ENCODE measurements around the gene NPPB. TPM values are rescaled to one million over a fixed set of nuclear protein-coding genes. Genes with fewer than 3 reads are reported as not detected.

Gene NPPB
- total and polyA plus RNA-seq, 9 of the 15 experiments (the other 6 are each of a cell fraction or from before 2014, with no cell fraction given), result not detected

GRCh38 chr1:11882814-11883538 lies 24.2 kb upstream of the NPPB start:
- H2AFZ ChIP-seq (ENCODE audit: low read depth, low read length), result peak overlapping the region; percentile 89
- peak overlapping the region; percentile 70 for H3K4me2 ChIP-seq (ENCODE audit: insufficient read depth, low read length)
- FAIRE-seq, result peak; percentile 99
- intact Hi-C loops (cut with micrococcal nuclease) (loop anchor here (1.0 to 10.0 kb wide), 3 partner anchors 10 to 218 kb away; partner anchors contain the start of gene FBXO6), in situ Hi-C loops (cut with MboI) (no loop called here)
- no peaks in the 10 kb centered on the region for H3K27me3 ChIP-seq (ENCODE audit: control insufficient read depth in 2 of 2, insufficient read depth in 2 of 2, low read length in 2 of 2)
- H3K36me3 ChIP-seq (ENCODE audit: control insufficient read depth, insufficient read depth, low read length), result no peaks in the 10 kb centered on the region
- H3K79me2 ChIP-seq (ENCODE audit: control insufficient read depth, insufficient read depth, low read length), result no peaks in the 10 kb centered on the region; the same call in 2 of the 3 replicates
- POLR2A ChIA-PET, result interaction anchor here (0.6 to 6.7 kb wide), 15 partner anchors 9 to 146 kb away, joined by 3 to 159 read pairs (median 4); no protein-coding TSS in a partner anchor
- no peaks in the 10 kb centered on the region for H3K9me1 ChIP-seq (ENCODE audit: control insufficient read depth, insufficient read depth, low read length)
- peak; percentile 98 to 99 (median 98) for DNase-seq (ENCODE audit: extremely low read depth in 1 of 4, low spot score in 3 of 4)
- no peaks in the 10 kb centered on the region for H4K20me1 ChIP-seq (replicated peaks; ENCODE audit: control insufficient read depth, insufficient read depth, low read length)
- peak overlapping the region; percentile 44 to 59 for H3K9ac ChIP-seq (ENCODE audit: insufficient read depth in 1 of 2, low read depth in 2 of 2, low read length in 2 of 2)
- H3K27ac ChIP-seq (ENCODE audit: extremely low read depth, low read depth, low read length), result peak overlapping the region; percentile 82
- ATAC-seq, result peak; percentile 94
- WGBS (ENCODE audit: insufficient coverage, low coverage, missing lambda C conversion rate), result 22% methylated on average over 13 of the region's 13 CpGs
- CTCF ChIA-PET (ENCODE audit: low intra/inter-chr PET ratio), result no interaction called here
- no peak overlapping the region for H3K4me3 ChIP-seq
- H3K4me1 ChIP-seq (replicated peaks in 1 of 2; ENCODE audit: control insufficient read depth in 2 of 2, insufficient read depth in 2 of 2, low read length in 2 of 2), result peaks cover 48 to 70% of the 10 kb centered on the region in 2 experiments
- no TSS peak for BruUV-seq (replicated peaks)
- peaks cover 3% of the 10 kb centered on the region; the same call in 1 of the 2 replicates for H3K9me3 ChIP-seq (replicated peaks; ENCODE audit: control insufficient read depth, insufficient read depth, low read depth, low read length)
- TF ChIP-seq TAL1 (IDR thresholded peaks at IDR 0.05) (peak; percentile 94), KDM1A (IDR thresholded peaks at IDR 0.05) (peak; percentile 80), BCLAF1 (IDR thresholded peaks at IDR 0.05; ENCODE audit: borderline replicate concordance in 1 of 2, control insufficient read depth in 1 of 2, low read depth in 2 of 2, low read length in 1 of 2) (peak in 1 of 2 experiments; percentile 77; a peak in 1 of 4 replicates), ZNF785 (CRISPR knock-in tag; IDR thresholded peaks at IDR 0.05) (no peak), ZNF324 (CRISPR knock-in tag; IDR thresholded peaks at IDR 0.05) (peak; percentile 36; the same call in 1 of the 2 replicates), NFE2 (IDR thresholded peaks at IDR 0.05; ENCODE audit: low read depth) (peak; percentile 46), CREB3L1 (IDR thresholded peaks at IDR 0.05; ENCODE audit: borderline replicate concordance, low read depth) (peak; percentile 17; the same call in 1 of the 2 replicates), TRIM24 (IDR thresholded peaks at IDR 0.05) (peak; percentile 93 to 95), NR2F6 (CRISPR knock-in tag; IDR thresholded peaks at IDR 0.05) (no peak), MAX (CRISPR knock-in tag; IDR thresholded peaks at IDR 0.05) (peak; percentile 95), RAD21 (CRISPR knock-in tag; conservative IDR thresholded peaks at IDR 0.05 in 1 of 2, IDR thresholded peaks at IDR 0.05 in 1 of 2) (peak in 1 of 2 experiments; percentile 47; a peak in 2 of 4 replicates), TARDBP (IDR thresholded peaks at IDR 0.05) (peak; percentile 66; the same call in 1 of the 2 replicates), ZNF165 (CRISPR knock-in tag; IDR thresholded peaks at IDR 0.05; ENCODE audit: borderline replicate concordance) (0 out of 2 replicates have a peak, but pooled peaks have one; percentile 80), CEBPB (tag; IDR thresholded peaks at IDR 0.05) (peak; percentile 41), MCM7 (IDR thresholded peaks at IDR 0.05) (no peak), ZEB2 (IDR thresholded peaks at IDR 0.05) (peak; percentile 92), ZNF79 (CRISPR knock-in tag; IDR thresholded peaks at IDR 0.05; ENCODE audit: low read depth) (peak; percentile 47; the same call in 1 of the 2 replicates), ZNF76 (CRISPR knock-in tag; IDR thresholded peaks at IDR 0.05; ENCODE audit: borderline replicate concordance) (peak; percentile 74), RBM39 (optimal IDR thresholded peaks at IDR 0.05; ENCODE audit: low read depth, low read length) (peak; percentile 29)

All from K562 (cell line).